HepG2 (cell line): Measurements from ENCODE around the gene FOXE3. TPM values are rescaled to one million over a fixed set of nuclear protein-coding genes. Genes with fewer than 3 reads are reported as not detected.

ENCODE experiments used
- ATAC-seq: fragments of 200-7000 bp; cut with Tn5 transposase; 3 replicates; pipeline ENCODE4 v1.9.1; 2020; ENCODE audit warnings: mild to moderate bottlenecking, moderate library complexity
- BruUV-seq: library from RNA; stranded (reverse); fragments of 400-500 nt; replicated peaks from 2 replicates; lab custom pipeline; 2021; lab: Mats Ljungman, UMichigan
- CTCF ChIA-PET: fragments of 300-600 bp; formaldehyde crosslinking; extraction: SDS; loops from one replicate; lab custom pipeline; 2021; ENCODE audit warnings: low total read pairs, inconsistent platforms, low intra/inter-chr PET ratio; lab: Yijun Ruan, JAX
- POLR2A ChIA-PET: fragments of 350-600 bp; sonication (Branson Sonifier 250); formaldehyde crosslinking; loops from one replicate; lab custom pipeline; 2020; ENCODE audit warnings: antibody characterized with exemption, inconsistent platforms; lab: Yijun Ruan, JAX
- DNase-seq: peaks from one replicate; pipeline ENCODE4 v3.0.0-alpha.2; 2015; ENCODE audit warnings: low spot score
- FAIRE-seq: peaks from 3 replicates; lab custom pipeline; 2011; peaks lifted over from hg19 to GRCh38; lab: Jason Lieb, UNC
- H2AFZ ChIP-seq: one replicate; pipeline ENCODE4 v1.6.1; 2011; ENCODE audit warnings: low read length, inconsistent platforms
- H3K27ac ChIP-seq: fragments of 300-600 bp; 3 replicates; pipeline ENCODE4 v1.8.0; 2011; ENCODE audit warnings: mixed run types, mild to moderate bottlenecking, mixed read lengths, low read length, inconsistent platforms; ENCODE audit not compliant: insufficient read depth; ENCODE audit errors: extremely low read length
- H3K27me3 ChIP-seq, 2 experiments: fragments of 200-600 bp in 1 of 2; 2 replicates in 1 of 2; 3 replicates in 1 of 2; pipeline versions ENCODE4 v1.6.0 to v1.8.0; 2011; ENCODE audit warnings: low read length in 2 of 2, mild to moderate bottlenecking in 2 of 2, moderate library complexity in 2 of 2, inconsistent platforms in 1 of 2; ENCODE audit not compliant: insufficient read depth in 2 of 2, control insufficient read depth in 1 of 2
- H3K36me3 ChIP-seq, 2 experiments: fragments of 200-600 bp in 1 of 2; replicated peaks in 1 of 2; 2 replicates in 1 of 2; 3 replicates in 1 of 2; pipeline versions ENCODE4 v1.5.1 to v1.8.0; 2011; ENCODE audit warnings: low read length in 2 of 2, inconsistent platforms in 1 of 2; ENCODE audit not compliant: insufficient read depth in 2 of 2, control insufficient read depth in 1 of 2
- H3K4me1 ChIP-seq: 2 replicates; pipeline ENCODE4 v1.5.1; 2012; ENCODE audit warnings: low read length, inconsistent platforms; ENCODE audit not compliant: insufficient read depth
- H3K4me2 ChIP-seq: 2 replicates; pipeline ENCODE4 v1.6.0; 2011; ENCODE audit warnings: low read depth, low read length, inconsistent platforms
- H3K4me3 ChIP-seq, 3 experiments: fragments of 200-600 bp in 1 of 3; sonication (generic), shearing (Covaris generic) in 1 of 3; replicated peaks in 1 of 3; 2 replicates each; pipeline ENCODE4 v1.5.1; 2011 to 2016; ENCODE audit warnings: low read length in 3 of 3, inconsistent platforms in 2 of 3, low read depth in 2 of 3, mild to moderate bottlenecking in 2 of 3, control low read depth in 1 of 3, mixed read lengths in 1 of 3; ENCODE audit not compliant: insufficient read depth in 1 of 3
- H3K79me2 ChIP-seq: one replicate; pipeline ENCODE4 v1.6.1; 2011; ENCODE audit warnings: low read length, inconsistent platforms; ENCODE audit not compliant: insufficient read depth
- H3K9ac ChIP-seq: 2 replicates; pipeline ENCODE4 v1.6.0; 2011; ENCODE audit warnings: mild to moderate bottlenecking, low read depth, low read length, inconsistent platforms; ENCODE audit not compliant: insufficient read depth
- H3K9me3 ChIP-seq: 2 replicates; pipeline ENCODE4 v1.5.1; 2012; ENCODE audit warnings: mild to moderate bottlenecking, low read length
- H4K20me1 ChIP-seq: 2 replicates; pipeline ENCODE4 v1.6.0; 2011; ENCODE audit warnings: inconsistent platforms, mild to moderate bottlenecking, low read length, moderate library complexity; ENCODE audit not compliant: insufficient read depth
- ARID4A ChIP-seq: sonication (generic); formaldehyde crosslinking; IDR thresholded peaks from 2 replicates; pipeline ENCODE4 v1.5.0; 2020; ENCODE audit warnings: mild to moderate bottlenecking, missing genetic modification reagents, borderline replicate concordance
- ARNTL ChIP-seq: sonication (generic); formaldehyde crosslinking; IDR thresholded peaks from 2 replicates; pipeline ENCODE4 v1.4.0; 2020; ENCODE audit warnings: mild to moderate bottlenecking, missing genetic modification reagents
- ATF4 ChIP-seq, 2 experiments: fragments of 450-650 bp in 1 of 2; sonication (generic) in 1 of 2; formaldehyde crosslinking; IDR thresholded peaks; 2 replicates each; pipeline versions ENCODE4 v1.5.0 to v1.8.0; 2020 to 2022; ENCODE audit warnings: mild to moderate bottlenecking in 1 of 2, missing genetic modification reagents in 1 of 2
- IRF9 ChIP-seq: sonication (generic); formaldehyde crosslinking; IDR thresholded peaks from 2 replicates; pipeline ENCODE4 v1.8.0; 2022; ENCODE audit warnings: missing genetic modification reagents, mild to moderate bottlenecking, borderline replicate concordance
- KDM1A ChIP-seq: IDR thresholded peaks from 2 replicates; pipeline ENCODE4 v1.6.1; 2016; ENCODE audit warnings: missing compliant biosample characterization
- LCORL ChIP-seq, 2 experiments: fragments of 450-650 bp in 1 of 2; sonication (generic) in 1 of 2; formaldehyde crosslinking in 1 of 2; IDR thresholded peaks; 2 replicates each; pipeline versions ENCODE4 v1.5.0 to v1.6.1; 2017 to 2020; ENCODE audit warnings: antibody characterized with exemption in 1 of 2, missing genetic modification reagents in 1 of 2
- PCBP1 ChIP-seq: fragments of 200-400 bp; formaldehyde crosslinking; IDR thresholded peaks from 2 replicates; pipeline ENCODE4 v1.6.1; 2017; ENCODE audit warnings: mild to moderate bottlenecking, low read depth, low read length, borderline replicate concordance
- PTBP1 ChIP-seq: fragments of 200-400 bp; formaldehyde crosslinking; IDR thresholded peaks from 2 replicates; pipeline ENCODE4 v1.6.1; 2018; ENCODE audit warnings: low read length, low read depth; ENCODE audit not compliant: poor library complexity, severe bottlenecking
- SPEN ChIP-seq: sonication (generic); formaldehyde crosslinking; IDR thresholded peaks from 2 replicates; pipeline ENCODE4 v1.5.1; 2020; ENCODE audit warnings: low read depth, mild to moderate bottlenecking, missing genetic modification reagents
- TOPORS ChIP-seq: sonication (generic); formaldehyde crosslinking; IDR thresholded peaks from 2 replicates; pipeline ENCODE4 v1.8.0; 2023; ENCODE audit warnings: mild to moderate bottlenecking, missing genetic modification reagents
- ZNF296 ChIP-seq: sonication (generic); formaldehyde crosslinking; conservative IDR thresholded peaks from 2 replicates; pipeline ENCODE4 v1.5.0; 2020; ENCODE audit warnings: mild to moderate bottlenecking, missing genetic modification reagents
- ZNF615 ChIP-seq: sonication (generic); formaldehyde crosslinking; IDR thresholded peaks from 2 replicates; pipeline ENCODE4 v1.5.0; 2020; ENCODE audit warnings: mild to moderate bottlenecking, missing genetic modification reagents, borderline replicate concordance
- ZNF7 ChIP-seq: IDR thresholded peaks from 2 replicates; pipeline ENCODE4 v1.6.1; 2016; ENCODE audit warnings: missing biosample characterization, missing genetic modification reagents
- ZSCAN21 ChIP-seq: sonication (generic); formaldehyde crosslinking; IDR thresholded peaks from 2 replicates; pipeline ENCODE4 v1.8.0; 2022; ENCODE audit warnings: mild to moderate bottlenecking, missing genetic modification reagents, moderate library complexity, borderline replicate concordance
- WGBS: methylation state at CpG from one replicate; pipeline ENCODE4 v1.1.6; 2017; ENCODE audit warnings: low lambda C conversion rate; 5-methylcytosine and 5-hydroxymethylcytosine counted together
- in situ Hi-C: cut with HindIII; loops from 2 replicates; pipeline ENCODE4 v1.10.0; 2017; ENCODE audit warnings: low pct_unique_long_range_greater_than_20kb; ENCODE audit not compliant: extremely low pct_ligation_motif_present
- intact Hi-C: fragments of 100-400 bp; cut with micrococcal nuclease; formaldehyde crosslinking; loops from one replicate; pipeline ENCODE4 v1.10.0; 2022; ENCODE audit not compliant: unreplicated experiment
- polyA plus RNA-seq, 8 experiments: library from polyadenylated mRNA; depleted of rRNA in 3 of 8; stranded (reverse) in 7 of 8; unstranded in 1 of 8; fragments of >200 nt; fragmentation: Illumina TruSeq in 4 of 8; extraction: Trizol in 4 of 8; gene quantifications; 2 replicates each; pipeline versions ENCODE4 v1.2.1 to v1.2.3, GENCODE V29; 2011 to 2016; ENCODE audit warnings: low read depth in 4 of 8, missing spikeins in 1 of 8, mixed read lengths in 1 of 8; ENCODE audit not compliant: insufficient read depth in 1 of 8
- total RNA-seq, 5 experiments: library from RNA; depleted of rRNA; stranded (reverse); fragments of >200 nt; fragmentation: Illumina TruSeq; extraction: Trizol; gene quantifications; 2 replicates each; pipeline ENCODE4 v1.2.3, GENCODE V29; 2016; ENCODE audit warnings: low read depth in 1 of 5

Gene FOXE3
- total and polyA plus RNA-seq, 2 of the 13 experiments (the other 11 are each of a cell fraction or from before 2014, with no cell fraction given) = not detected

GRCh38 chr1:47436304-47436978 lies 20.4 kb downstream of the FOXE3 start (continued):
- TF ChIP-seq IRF9 (CRISPR knock-in tag) = 0 out of 2 replicates have a peak, but pooled peaks have one; percentile 52
- TF ChIP-seq SPEN (CRISPR knock-in tag) = peak; percentile 25; the same call in 1 of the 2 replicates
- peak; percentile 40; the same call in 1 of the 2 replicates for TF ChIP-seq ZSCAN21 (CRISPR knock-in tag)
- no peak for TF ChIP-seq ZNF296 (CRISPR knock-in tag)
- TF ChIP-seq PTBP1 = peak; percentile 81
- 0 out of 2 replicates have a peak, but pooled peaks have one; percentile 38 for TF ChIP-seq PCBP1
- no peak for TF ChIP-seq LCORL (IDR thresholded peaks at IDR 0.05)
- TF ChIP-seq LCORL (CRISPR knock-in tag; IDR thresholded peaks at IDR 0.05) = peak; percentile 29; the same call in 1 of the 2 replicates

GRCh38 chr1:47436979-47437446 lies 20.9 kb downstream of the FOXE3 start:
- Histone ChIP-seq H3K4me2 (peak overlapping the region; percentile 74), H3K79me2 (no peaks in the 10 kb centered on the region), H2AFZ (no peak overlapping the region), H3K4me1 (peaks cover 20% of the 10 kb centered on the region), H3K9me3 (no peaks in the 10 kb centered on the region), H4K20me1 (0 out of 2 replicates have a peak, but pooled peaks cover 2% of the 10 kb centered on the region), H3K36me3 (no peaks in the 10 kb centered on the region), H3K9ac (peak overlapping the region; percentile 66), H3K27me3 (peaks cover 3 to 26% of the 10 kb centered on the region in 2 experiments; a peak in 4 of 5 replicates), H3K4me3 (peak overlapping the region; percentile 58 to 88 (median 78)), H3K27ac (peak overlapping the region; percentile 63)
- WGBS = under 1% methylated on average over 9 of the region's 46 CpGs
- FAIRE-seq = peak; percentile 15
- intact Hi-C loops (loop anchor here (1.0 kb wide), 1 partner anchor 273 kb away; no protein-coding TSS in a partner anchor), in situ Hi-C loops (no loop called here)
- CTCF ChIA-PET = interaction anchor here (0.9 to 3.9 kb wide), 3 partner anchors 54 to 289 kb away, joined by 3 to 34 read pairs (median 3); no protein-coding TSS in a partner anchor
- POLR2A ChIA-PET = interaction anchor here (0.8 to 1.4 kb wide), 15 partner anchors 16 to 481 kb away, joined by 3 to 7 read pairs (median 4); partner anchors contain the start of genes CMPK1 and STIL
- peak; percentile 56 for ATAC-seq
- no peak for DNase-seq
- no TSS peak for BruUV-seq
- TF ChIP-seq TOPORS (CRISPR knock-in tag) = no peak
- TF ChIP-seq ARNTL = 0 out of 2 replicates have a peak, but pooled peaks have one; percentile 15
- TF ChIP-seq ZNF7 (CRISPR knock-in tag) = no peak
- TF ChIP-seq ATF4 (CRISPR knock-in tag; IDR thresholded peaks at IDR 0.05) = no peak
- TF ChIP-seq ZNF615 (CRISPR knock-in tag) = no peak
- TF ChIP-seq KDM1A (CRISPR knock-in tag) = no peak
- TF ChIP-seq ARID4A (CRISPR knock-in tag) = no peak
